Erythroblast (primary cell): ENCODE results near the gene KLF14.
"Not testable (repeated sequence)": the region's sequence is repeated elsewhere in the genome, so short reads cannot be mapped to it uniquely, and the experiment has no call there.

Source experiments
- DNase-seq, 2 experiments: peaks; one replicate each; lab custom pipeline; 2025; lab: John Stamatoyannopoulos, UW
- GATA1 ChIP-seq: IDR thresholded peaks from 2 replicates; pipeline ENCODE4 v1.6.1; 2011; ENCODE audit warnings: low read depth, mild to moderate bottlenecking, control low read depth, low read length, moderate library complexity
- POLR2A ChIP-seq: IDR thresholded peaks from 2 replicates; pipeline ENCODE4 v1.6.1; 2011; ENCODE audit warnings: mild to moderate bottlenecking, low read length

Gene KLF14

GRCh38 chr7:130733931-130734814, at the start of gene KLF14:
TSS of gene KLF14 (minus strand) at chr7:130734207. CDS start at chr7:130734033, 174 bp downstream.
- peak; percentile 59 for DNase-seq
- TF ChIP-seq GATA1 (no peak), POLR2A (no peak)

- DNase-seq, result no peak
Observed at GRCh38 chr7:130781346-130781745, 47.3 kb upstream of the KLF14 start.

GRCh38 chr7:130777426-130777825, 43.4 kb upstream of the KLF14 start:
- TF ChIP-seq POLR2A (no peak), GATA1 (no peak)
- DNase-seq, result no peak

More at GRCh38 chr7:130781346-130781745, 47.3 kb upstream of the KLF14 start:
- TF ChIP-seq GATA1, result no peak
- TF ChIP-seq POLR2A, result no peak

- not testable (repeated sequence) for DNase-seq
Observed at GRCh38 chr7:130772456-130772855, 38.4 kb upstream of the KLF14 start.

GRCh38 chr7:130768854-130769253, 34.8 kb upstream of the KLF14 start:
- no peak for DNase-seq
- TF ChIP-seq POLR2A, result no peak
- no peak for TF ChIP-seq GATA1

- not testable (repeated sequence) for DNase-seq
Observed at GRCh38 chr7:130764569-130764968, 30.6 kb upstream of the KLF14 start.

GRCh38 chr7:130758429-130759056, 24.5 kb upstream of the KLF14 start:
- TF ChIP-seq POLR2A, result no peak
- no peak for TF ChIP-seq GATA1
- DNase-seq, result peak; percentile 56 to 74

- no peak for DNase-seq
- TF ChIP-seq POLR2A, result no peak
- TF ChIP-seq GATA1, result no peak
Observed at GRCh38 chr7:130756316-130756715, 22.3 kb upstream of the KLF14 start.

GRCh38 chr7:130752424-130752823, 18.4 kb upstream of the KLF14 start:
- TF ChIP-seq GATA1 (no peak), POLR2A (no peak)
- DNase-seq, result no peak

GRCh38 chr7:130750755-130751154, 16.7 kb upstream of the KLF14 start:
- TF ChIP-seq POLR2A (no peak), GATA1 (no peak)
- DNase-seq, result no peak

- TF ChIP-seq POLR2A (no peak), GATA1 (no peak)
- no peak for DNase-seq
Observed at GRCh38 chr7:130748531-130749389, 14.8 kb upstream of the KLF14 start.

GRCh38 chr7:130741331-130741995, 7.5 kb upstream of the KLF14 start:
- TF ChIP-seq POLR2A (no peak), GATA1 (no peak)
- no peak for DNase-seq

GRCh38 chr7:130740606-130741005, 6.6 kb upstream of the KLF14 start:
- DNase-seq, result no peak
- TF ChIP-seq POLR2A (no peak), GATA1 (no peak)
